ENCODE measurements around the gene PPP1R1C.

PPP1R1C gene

DNA sequence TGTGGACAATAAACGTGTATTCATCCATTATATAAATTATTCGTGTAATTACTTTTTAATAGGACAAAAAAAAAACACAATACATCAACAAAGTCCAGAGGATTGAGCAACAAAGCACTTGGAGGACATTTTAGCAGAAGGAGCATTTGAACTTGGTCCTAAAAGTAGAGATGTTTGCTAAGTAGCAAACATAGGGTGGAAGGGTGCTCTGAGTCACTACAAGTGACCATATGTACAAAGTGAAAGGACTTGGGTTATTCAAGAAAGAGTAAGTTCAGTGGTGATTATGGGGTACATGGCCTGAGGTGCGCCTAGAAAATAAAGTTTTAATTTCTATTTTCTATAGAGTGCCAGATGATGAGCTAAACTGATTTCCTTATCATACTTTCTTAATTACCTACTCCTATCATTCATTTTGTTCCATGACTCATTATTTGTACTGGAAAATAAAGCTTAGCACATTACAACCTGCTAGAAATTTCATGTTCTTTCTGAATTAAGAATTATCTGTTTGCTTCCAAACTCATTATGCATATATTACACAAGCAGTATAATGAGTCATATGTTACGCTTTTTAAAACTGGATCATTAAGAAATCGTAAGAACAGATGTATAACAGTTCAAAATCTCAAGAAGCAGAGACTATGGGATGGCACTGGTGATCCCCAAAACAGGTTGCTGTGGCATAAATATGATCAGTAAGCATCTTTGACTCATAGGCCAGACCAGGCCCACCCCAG, 13.1 kb upstream of the PPP1R1C start:
- no peak for DNase-seq

DNA sequence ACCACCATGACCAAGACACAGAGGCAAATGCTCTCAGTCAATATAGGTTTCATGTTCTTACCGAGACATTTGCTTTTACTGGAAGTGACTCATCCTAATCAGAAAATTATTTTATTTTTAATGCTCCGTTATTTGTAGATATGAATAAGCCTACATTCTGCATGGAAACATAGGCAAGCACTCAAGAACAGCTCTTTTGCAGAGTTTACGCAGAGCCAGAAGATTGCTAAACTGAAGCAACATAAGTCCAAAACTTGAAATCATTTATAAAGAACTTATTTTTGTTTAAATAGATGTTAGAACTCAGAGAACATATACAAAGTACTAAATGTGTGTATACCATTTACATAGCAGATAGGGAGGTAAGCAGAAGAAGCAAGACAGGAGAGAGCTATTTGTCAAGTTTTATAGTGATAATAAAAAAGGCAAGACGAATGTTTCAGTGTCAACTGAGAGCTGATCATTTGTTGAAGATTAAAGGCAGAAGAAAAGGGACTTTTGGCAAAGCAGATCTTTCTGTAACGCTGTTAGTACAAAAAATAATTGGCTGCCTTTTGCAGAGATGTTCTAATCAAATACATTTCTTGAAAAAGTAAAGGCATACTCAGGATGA, 12.4 kb upstream of the PPP1R1C start:
- DNase-seq: no peak

DNA sequence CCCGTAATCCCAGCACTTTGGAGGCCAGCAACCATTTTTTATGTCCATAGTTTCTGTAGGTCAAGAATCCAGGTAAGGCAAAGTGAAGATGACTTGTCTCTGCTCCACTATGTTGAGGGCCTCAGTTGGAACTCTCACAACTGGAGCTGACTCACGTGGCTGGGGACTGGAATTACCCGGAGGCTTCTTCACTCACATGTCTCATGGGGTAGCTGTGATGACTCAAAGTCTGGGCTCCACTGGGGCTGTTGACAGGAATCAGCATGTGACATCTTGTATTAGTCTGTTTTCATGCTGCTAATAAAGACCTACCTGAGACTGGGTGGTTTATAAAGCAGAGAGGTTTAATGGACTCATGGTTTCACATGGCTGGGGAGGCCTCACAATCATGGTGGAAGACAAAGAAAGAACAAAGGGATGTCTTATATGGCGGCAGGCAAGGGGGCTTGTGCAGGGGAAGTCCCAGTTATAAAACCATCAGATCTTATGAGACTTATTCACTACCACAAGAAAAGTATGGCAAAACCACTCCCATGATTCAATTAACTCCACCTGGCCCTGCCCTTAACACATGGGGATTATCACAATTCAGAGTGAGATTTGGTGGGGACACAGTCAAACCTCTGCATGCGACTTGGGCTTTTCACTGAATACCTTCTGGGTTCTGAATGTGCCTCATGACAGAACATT, 7.8 kb upstream of the PPP1R1C start:
- no peak for DNase-seq

DNA sequence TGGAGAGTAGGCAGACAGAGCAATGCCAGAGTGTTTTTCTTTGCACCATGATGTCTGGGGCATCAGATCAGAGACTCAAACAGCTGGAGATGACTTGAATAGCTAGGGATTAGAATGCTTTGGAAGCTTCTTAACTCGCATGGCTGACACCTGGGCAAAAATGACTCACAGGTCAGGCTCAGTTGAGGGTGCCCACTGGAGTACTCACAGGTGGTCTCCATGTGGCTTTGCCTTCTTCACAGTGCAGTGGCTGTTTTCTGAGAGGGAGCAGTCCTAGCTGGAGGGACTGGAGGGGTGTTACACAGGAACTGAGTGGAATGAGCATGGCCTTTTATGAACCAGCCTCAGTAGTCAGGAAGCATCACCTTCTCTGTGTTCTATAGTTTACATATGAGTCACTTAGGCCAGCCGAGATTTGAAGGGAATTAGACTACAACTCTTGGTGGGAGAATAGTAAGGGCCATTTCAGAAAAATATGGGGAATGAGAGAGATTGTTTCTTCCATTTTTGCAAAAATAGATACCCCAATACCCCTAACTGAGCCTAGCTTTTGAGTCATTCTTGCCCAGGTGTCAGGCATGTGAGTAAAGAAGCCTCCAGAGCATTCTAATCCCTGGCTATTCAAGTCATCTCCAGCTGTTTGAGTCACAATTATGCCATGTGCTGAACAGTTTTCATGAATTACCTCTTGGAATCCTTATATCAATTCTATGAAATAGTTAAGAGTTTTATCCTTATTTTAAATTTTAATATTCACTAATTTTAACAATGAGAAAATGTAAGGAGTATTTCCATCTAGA, 7.1 kb upstream of the PPP1R1C start:
- DNase-seq: no peak

DNA sequence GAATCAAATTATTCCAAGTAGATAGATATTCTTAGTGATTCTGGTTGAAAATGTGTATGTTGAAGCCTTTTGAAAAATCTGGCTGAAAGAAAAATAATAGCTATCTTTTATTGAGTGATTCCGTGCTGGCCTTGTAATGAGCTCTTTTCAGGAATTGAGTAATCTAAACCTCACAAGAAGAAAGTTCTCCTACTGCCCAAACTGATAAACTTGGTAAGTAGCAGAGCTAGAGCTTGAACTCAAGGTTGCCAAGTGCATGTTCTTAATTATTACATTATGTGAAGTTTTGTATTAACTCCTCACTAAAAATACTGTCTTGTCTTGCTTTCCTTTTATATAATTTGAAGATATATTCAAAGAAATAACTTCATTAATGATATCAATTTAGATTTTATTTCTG, 1.6 kb upstream of the PPP1R1C start:
- DNase-seq: no peak

DNA sequence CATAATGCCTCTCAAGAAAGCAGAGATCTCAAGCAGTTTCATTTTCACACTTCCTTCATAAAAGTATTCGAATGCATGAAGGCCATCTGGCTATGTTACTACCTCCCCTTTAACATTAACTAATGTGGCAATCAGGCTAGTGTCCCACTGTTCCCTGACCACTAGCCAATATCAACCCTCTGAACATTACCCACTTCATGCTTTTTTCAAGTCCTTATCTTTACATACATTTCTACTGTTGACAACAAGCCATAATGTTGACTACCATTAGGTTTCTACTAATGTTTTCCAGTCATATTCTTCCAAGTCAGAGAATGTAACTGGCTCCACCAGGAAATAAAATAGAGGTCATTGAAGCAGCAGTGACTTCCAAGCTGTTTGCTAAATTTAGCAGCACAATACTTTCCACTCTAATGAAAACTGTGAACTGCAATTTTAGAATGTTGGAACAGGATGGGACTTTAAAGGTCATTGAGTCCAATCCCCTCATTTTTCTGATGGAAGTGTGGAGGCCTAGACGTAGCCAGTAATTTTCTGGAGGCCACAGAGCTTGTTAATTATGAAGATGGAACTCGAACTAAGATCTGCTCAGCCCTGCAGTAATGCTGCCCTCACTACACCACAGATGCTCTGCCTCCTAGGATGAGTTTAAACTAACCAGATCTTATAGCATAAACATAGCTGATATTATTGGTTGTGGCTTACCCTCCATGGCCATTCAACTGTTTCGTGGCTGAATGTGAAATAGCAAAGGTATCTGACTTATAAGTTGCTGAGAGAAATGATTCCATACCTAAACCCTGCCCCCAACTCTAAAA, 630 bp upstream of the PPP1R1C start:
- no peak for DNase-seq

DNA sequence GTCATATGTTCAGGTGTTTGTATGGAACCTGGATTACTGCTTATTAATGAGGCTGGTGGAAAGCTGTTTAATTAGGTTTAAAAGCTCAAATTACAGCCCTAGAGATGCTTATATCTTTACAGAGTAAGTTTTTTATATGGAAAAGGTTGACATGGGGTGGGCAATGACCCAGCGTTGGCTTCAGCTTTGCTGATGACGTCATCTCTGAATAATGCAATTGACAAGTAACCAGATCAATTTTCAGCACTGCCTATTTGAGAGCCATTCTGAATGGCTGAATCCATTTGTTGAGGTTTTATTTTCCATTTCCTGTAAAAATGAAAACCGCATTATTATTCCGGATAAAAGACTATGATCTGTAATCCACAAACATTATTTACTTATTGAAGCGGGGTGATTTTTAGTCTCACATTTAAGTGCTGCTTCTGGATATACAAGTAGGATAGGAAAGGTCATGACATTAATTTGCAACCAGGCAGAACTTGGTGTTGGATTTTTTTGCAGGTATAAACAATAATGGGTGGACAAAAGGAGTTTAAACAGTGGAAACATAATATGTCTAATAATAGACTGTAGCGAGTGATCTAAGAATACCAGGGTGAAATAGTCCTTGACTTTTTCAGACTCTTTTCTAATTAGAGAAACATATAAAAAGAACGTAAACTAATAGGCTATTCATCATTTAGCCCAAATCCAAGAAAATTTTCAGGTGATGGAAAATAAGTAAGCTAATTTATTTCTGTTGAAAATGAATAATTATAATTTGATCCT, 2.7 kb downstream of the PPP1R1C start:
- DNase-seq: no peak

DNA sequence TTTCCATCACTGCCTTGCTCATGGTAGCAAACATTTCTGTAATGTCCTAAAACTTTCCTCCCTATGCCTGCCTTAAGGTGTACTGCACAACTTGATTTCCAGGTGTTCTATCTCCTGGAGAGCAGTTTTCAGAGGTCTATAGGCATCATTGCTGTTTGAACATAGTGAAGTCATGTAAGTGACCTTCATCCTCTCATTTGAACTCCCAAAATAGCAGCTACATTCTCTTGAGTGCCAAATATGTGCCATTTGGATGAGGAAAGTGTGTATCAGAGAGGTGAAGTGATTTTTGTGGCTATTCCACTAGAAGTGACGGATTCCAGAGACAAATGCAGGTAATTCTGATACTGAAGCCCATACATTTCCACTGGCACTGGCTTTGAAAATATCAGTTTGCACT, 3.4 kb downstream of the PPP1R1C start:
- no peak for DNase-seq

DNA sequence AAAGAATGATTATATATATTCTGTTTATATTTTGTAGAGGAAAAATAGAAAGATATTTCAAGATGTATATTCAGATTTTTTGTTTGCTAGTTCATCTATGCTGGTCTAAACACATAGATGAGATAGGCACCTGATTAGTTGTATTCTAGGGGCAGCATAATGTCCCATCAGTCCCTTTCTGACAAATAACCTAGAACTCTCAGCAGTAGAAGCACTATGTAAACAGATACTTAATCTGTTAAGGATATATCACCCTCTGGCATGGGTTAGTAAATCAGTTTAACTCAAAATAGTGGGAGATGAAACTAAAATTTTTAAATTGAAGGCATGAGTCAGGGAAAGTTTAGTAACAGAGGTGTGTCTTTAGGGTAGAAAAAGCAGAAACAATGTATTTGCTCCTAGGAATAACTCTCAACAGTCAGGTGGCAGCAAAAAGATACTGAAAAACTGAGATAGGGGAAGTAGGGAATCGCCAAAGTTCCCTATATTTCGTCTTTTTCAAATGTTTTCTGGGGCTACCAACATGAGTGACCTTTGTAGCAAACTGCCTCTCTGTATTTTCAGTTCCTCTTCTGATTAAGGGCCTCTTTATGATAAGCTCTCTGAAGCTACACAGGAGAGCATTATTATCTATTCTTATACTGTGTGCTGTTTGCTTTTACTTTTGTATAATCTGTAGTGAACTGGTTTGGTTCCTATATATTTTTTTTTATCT, 5.7 kb downstream of the PPP1R1C start:
- DNase-seq: no peak

DNA sequence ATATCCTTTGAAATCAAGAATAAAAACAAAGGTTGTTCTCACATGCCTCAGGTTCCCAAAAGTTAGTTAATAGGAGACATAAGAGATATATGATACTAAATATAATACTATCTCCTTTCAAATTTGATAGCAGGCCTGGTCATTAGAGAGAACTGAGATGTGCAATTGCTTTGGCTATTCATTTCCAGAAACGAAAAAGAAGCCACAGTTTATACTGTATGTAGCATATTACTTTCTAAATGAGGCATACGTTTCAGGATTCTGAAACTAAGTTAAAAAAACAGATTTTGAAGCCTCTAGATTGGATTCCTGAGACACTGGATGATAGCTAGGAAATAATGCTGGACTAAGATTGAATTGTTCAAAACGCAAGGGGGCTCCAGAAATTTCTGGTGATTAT, 7.1 kb downstream of the PPP1R1C start:
- DNase-seq: no peak

DNA sequence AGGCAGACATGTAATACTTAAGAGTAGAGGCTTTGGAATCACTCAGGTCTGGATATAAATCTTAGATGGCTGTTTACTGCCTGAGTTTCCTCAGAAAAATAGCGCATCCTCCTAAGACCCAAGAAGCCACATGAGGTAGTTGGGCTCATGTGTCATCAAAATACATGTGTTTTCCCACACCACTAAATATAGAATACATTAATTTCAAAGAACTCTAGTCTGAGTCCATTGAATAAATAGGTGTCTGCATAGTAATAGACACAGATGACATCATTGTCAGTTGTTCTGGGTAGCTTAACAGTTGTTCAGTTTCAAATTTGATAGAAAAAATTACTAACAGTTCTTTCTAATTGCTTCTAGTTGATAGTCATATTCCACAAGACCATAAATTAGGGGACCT, 9.6 kb downstream of the PPP1R1C start:
- no peak for DNase-seq

DNA sequence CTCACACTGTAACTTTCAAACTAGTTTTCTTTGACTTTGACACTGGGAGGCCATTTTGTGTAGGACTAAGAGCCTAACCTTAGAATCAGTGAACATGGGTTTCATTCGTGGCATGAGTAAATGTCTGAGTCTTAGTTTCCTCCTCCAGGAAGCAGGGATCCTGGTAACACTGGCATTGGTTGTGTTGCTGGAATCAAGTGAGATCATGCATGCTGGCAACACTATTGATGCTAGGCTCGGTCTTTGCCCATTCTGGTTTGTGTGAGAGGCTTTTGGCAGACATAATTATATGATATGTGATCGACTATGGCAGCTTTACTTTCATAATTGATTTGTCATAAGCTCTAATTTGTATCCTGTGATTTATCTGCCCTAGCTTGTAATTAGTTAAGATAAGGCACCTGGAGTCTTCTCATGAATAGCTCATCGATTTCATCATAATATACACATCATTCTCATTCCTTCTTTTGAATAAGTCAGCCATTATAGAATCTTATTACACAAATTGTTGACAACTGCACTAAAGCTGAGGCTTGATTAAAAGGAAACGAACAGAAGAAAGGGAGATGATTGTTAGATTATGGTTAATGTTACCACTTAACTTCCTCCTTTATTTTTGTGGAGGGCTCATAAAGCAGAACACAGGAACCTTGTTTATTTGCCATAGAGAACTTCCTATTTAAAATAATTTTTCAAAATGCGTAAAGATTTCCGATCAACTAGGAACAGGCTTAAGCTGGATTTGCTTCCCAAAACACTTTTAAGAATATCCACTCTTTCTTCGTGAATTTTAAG, 12.6 kb downstream of the PPP1R1C start:
- no peak for DNase-seq

DNA sequence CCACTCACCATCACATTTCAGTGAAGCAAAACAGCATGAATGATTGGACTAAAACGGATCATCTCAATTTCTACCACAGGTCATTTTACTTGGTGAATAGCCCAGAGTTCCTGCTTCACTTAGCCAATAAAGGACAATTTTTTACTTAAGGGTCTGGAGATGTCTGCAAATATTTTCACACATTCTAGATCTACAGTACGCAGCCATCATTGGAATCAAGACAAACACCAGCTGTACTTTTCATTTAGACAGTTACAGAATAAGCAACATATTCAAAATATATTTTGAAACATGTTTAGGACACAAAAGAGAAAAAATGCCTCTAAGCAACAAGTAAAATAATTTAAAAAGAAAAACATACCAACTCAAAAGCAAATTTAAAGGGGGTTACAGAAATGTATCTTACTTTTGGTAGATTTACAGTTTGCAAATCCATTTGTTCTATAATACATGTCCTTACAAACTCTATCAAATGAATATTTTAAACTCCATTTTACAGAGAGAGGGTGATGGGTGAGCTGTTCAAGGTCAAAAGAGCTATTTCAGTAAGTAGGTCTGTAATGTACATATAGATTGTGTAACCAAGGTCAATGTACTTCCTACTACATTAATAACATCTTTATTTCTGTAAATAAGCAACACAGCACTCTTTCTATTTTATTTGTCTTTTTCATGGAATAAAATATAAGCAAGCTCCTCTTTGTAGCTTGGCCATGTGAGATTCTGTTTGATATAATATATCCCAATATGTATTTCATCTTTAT, 13.4 kb downstream of the PPP1R1C start:
- DNase-seq: no peak

DNA sequence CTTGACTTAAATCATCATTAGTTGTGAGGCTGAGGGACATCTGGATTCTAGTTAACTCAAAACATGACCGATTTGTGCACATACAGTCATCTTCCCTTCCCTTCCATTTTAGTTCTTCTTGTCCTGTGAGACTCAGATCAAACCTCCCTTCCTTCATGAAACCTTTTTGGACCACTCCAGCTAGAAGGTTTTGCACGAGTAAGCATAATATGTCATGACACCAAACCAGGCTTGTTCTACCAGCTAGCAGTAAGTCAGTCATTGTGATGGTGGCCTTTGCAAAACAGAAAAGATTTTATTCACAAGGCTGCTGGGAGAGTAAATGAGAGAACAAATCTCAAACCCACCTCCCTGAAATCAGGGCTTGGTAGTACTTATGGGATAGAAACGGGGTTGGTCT, 14.3 kb downstream of the PPP1R1C start:
- no peak for DNase-seq

DNA sequence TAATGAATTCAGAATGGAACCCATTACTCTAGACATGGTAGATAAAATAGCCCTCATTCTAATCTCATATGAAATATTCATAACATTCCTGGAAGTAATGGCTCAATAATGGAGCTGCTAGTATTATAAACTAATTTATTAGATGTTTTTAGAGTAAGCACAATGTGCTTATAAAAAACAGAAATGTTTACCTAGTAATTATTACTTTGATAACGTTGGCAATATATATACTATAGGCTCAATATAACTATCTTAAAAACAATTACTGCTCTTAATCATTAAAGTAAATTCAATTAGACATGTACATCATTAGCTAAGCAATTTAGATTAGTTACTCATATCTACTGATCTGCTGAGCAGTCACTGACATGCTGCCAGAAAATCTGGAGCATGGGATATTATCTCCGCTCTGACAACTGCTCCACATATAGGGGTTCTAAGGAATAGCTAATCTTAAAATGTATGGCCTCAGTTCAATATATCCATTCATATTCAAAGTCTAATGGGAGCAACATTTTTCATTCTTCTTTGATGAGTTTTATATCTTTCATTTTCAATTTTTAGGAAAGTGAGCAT, 19.4 kb downstream of the PPP1R1C start:
- no peak for DNase-seq

DNA sequence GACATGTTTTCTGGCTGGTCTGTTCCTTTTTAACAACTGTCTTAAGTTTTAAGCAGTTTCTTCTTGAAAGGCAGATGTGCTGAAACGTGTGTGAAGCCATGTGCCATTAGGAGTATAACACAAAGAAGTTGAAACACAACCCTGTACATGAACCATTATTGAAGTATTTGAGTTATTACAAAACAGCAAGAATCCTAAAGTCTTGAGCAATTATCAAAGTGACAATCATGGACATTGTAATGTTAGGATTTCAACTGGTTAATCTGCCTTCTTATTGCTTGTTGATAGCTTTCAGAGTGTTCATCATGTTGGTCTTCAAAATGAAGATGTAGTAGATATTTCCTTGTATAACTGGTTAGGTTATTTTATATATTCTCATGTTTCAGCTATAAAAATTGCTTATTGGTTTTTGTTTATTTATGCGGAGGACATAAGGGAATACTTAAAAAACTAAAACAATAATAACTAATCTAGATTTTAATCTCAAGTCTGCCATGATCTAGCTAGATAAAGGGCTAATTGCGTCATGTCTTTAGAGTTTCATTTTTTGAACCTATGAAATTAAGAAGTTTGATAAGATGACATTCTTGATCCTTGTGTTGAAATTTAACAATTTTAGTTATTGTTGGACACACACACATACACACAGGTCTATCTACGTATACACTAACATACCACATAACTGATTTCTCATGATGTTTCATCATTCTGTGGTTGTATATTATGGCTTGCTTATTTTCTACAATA, 21.1 kb downstream of the PPP1R1C start:
- DNase-seq: no peak

DNA sequence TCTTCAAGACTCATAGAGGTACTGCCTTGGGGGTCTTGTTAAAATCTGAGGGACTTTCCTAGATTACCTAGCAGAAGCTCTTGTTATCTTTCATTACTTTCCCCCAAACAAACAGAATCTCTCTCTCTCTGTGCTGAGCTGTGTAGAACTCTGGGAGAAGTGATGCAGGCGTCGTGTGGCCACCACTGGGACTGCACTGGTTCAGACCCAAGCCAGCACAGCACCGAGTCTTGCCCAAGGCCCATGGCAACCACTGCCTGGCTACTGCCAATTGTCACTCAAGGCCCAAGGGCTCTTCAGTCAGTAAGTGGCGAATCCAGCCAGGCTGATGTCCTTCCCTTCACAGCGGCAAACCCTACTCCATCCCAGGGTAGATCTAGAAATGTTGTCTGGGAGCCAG, 28.6 kb downstream of the PPP1R1C start:
- no peak for DNase-seq

Data from left hindlimb (tissue), 1 donor.